Stimulated activated CD4-positive, alpha-beta T cell treated with anti-CD3 and anti-CD28 coated beads, Interleukin-2, amount 100 ng/mL, for 48 hours (primary cell): ENCODE data around the gene BEST1.

ENCODE experiments used
- DNase-seq, 2 donors: peaks; one replicate each; pipeline ENCODE4 v3.0.0-alpha.2; 2020

BEST1 gene

GRCh38 chr11:61950035-61950547, at the start of gene BEST1:
Gene BEST1 (plus strand): TSS chr11:61950351. CDS start chr11:61951807, 1,456 bp downstream.
- no peak for DNase-seq

GRCh38 chr11:61901397-61901796, 48.8 kb upstream of the BEST1 start:
- DNase-seq: no peak

GRCh38 chr11:61902313-61902712, 47.8 kb upstream of the BEST1 start:
- DNase-seq: no peak

- no peak for DNase-seq
Measured at GRCh38 chr11:61903845-61904244, 46.3 kb upstream of the BEST1 start.

- DNase-seq: no peak
Measured at GRCh38 chr11:61904539-61905048, 45.6 kb upstream of the BEST1 start.

GRCh38 chr11:61905067-61905696, 45.0 kb upstream of the BEST1 start:
- no peak for DNase-seq

GRCh38 chr11:61905801-61906521, 44.2 kb upstream of the BEST1 start:
- no peak for DNase-seq

- DNase-seq: no peak
Measured at GRCh38 chr11:61906522-61906909, 43.6 kb upstream of the BEST1 start.

- DNase-seq: no peak
Measured at GRCh38 chr11:61907282-61907681, 42.9 kb upstream of the BEST1 start.

- DNase-seq: no peak
Measured at GRCh38 chr11:61907871-61908729, 42.1 kb upstream of the BEST1 start.

- no peak for DNase-seq
Measured at GRCh38 chr11:61908730-61909316, 41.3 kb upstream of the BEST1 start.

GRCh38 chr11:61910187-61911127, 39.7 kb upstream of the BEST1 start:
- no peak for DNase-seq

- DNase-seq: no peak
Measured at GRCh38 chr11:61911128-61911700, 38.9 kb upstream of the BEST1 start.

GRCh38 chr11:61911701-61912529, 38.2 kb upstream of the BEST1 start:
- no peak for DNase-seq

GRCh38 chr11:61912530-61912898, 37.6 kb upstream of the BEST1 start:
- DNase-seq: no peak

- no peak for DNase-seq
Measured at GRCh38 chr11:61912991-61913698, 37.0 kb upstream of the BEST1 start.

- no peak for DNase-seq
Measured at GRCh38 chr11:61913699-61914395, 36.3 kb upstream of the BEST1 start.

GRCh38 chr11:61914471-61915171, 35.5 kb upstream of the BEST1 start:
- DNase-seq: no peak
